NK-92 treated with Interleukin-12 subunit alpha and Interleukin-12 subunit beta, amount 100 ng/mL, for 24 hours (cell line): ENCODE measurements around the gene EGFL7.

Experiments
- DNase-seq: peaks from one replicate; lab custom pipeline; 2025; lab: John Stamatoyannopoulos, UW

The EGFL7 gene

DNA sequence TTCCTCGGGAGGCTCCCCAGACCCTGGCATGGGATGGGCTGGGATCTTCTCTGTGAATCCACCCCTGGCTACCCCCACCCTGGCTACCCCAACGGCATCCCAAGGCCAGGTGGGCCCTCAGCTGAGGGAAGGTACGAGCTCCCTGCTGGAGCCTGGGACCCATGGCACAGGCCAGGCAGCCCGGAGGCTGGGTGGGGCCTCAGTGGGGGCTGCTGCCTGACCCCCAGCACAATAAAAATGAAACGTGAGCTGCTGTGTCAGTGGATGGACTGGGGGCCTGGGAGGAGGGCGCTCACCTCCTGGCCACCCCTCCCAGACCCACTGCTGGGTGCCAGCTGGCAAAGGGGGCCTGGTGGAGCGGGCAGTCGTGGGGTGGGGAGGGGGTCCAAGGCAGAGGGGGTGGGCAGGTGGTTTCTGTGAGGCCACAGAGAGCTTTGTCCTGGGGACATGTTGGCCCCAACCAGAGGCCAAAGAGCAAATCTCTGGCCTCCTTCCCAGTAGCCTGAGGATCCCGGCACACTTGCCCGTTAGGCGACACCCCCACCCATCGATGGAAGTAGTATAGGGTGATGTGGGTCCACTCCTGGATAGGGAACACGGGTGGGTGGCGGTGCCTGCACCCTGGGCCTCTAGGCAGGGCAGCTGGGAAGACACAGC, 9.8 kb downstream of the EGFL7 start:
- DNase-seq, result no peak

- DNase-seq, result no peak
Observed at GRCh38 chr9:136673088-136673974, 10.6 kb downstream of the EGFL7 start.

DNA sequence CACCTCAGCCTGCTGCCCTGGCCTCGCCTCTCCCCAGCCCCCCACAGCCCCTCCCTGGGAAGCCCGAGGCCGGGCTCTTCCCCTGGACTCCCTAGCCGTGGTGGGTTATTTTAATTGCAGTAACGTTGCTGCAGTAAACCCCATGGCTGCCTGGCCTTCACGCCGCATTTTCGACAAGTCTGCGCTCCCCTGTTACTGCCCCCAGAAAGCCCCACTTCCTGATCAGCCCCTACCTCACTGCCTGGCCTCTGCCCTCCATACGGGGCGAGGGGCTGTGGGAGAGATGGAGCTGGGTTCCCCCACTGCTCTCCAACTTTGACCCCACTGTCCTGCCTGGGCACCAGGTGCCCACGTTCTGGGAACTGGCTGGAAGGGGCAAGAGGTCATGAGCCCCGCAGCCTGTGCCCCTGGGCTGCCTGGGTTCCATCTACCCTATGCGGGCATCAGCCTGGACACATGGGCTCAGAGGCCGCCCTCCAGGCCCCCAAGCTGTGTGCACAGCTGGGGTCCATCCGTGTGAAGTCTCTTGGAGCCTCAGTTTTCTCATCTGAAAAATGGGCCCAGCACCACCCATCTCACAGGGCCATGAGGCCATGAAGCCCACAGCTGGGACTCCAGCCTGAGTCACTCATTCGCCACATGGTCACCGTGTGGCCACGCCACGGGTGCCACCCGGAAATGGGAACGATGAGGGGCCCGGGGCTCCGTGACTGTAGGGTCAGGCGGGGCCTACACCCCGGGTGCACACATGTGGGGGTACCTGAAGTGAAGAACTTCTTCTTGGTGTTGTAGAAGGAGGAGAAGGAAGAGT, 11.5 kb downstream of the EGFL7 start:
- DNase-seq, result no peak

- DNase-seq, result no peak
Observed at GRCh38 chr9:136674786-136675349, 12.2 kb downstream of the EGFL7 start.

DNA sequence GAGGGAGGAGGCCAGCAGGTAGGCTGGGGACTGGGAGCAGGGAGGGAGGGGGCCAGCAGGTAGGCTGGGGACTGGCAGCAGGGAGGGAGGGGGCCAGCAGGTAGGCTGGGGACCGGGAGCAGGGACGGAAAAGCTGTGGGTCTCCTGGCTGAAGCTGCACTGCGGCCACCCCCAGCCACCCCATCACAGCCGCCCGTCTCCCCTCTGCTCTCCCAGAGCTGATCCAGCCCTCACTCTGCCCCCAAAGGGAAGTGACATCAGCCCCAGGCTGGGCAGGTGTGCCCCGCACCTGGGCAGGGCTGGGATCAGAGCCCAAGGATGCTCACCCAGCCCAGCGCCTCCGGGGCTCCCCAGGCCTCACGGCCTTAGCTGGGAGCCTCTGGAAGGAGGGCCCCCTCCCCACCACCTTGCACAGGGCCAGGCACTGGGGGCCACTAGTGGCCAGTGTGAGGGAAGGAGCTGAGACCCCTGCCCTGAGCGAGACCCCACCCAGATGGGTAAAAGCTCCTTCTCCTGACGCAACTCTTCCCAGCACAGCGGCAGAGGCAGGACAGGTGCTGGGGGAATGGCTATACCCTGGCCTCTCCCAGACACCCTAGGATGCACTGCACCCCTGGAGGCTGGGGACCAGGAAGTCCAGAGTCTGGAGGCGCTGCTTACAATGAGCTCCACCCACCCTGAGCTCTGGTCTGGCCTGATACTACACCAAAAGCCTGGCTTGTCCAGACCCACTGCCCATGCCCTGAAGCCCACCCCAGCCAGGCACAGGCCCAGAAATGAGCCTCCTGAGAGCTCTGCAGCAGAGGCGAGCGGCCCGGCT, 13.0 kb downstream of the EGFL7 start:
- no peak for DNase-seq

GRCh38 chr9:136676297-136676794, 13.6 kb downstream of the EGFL7 start:
- DNase-seq, result no peak

DNA sequence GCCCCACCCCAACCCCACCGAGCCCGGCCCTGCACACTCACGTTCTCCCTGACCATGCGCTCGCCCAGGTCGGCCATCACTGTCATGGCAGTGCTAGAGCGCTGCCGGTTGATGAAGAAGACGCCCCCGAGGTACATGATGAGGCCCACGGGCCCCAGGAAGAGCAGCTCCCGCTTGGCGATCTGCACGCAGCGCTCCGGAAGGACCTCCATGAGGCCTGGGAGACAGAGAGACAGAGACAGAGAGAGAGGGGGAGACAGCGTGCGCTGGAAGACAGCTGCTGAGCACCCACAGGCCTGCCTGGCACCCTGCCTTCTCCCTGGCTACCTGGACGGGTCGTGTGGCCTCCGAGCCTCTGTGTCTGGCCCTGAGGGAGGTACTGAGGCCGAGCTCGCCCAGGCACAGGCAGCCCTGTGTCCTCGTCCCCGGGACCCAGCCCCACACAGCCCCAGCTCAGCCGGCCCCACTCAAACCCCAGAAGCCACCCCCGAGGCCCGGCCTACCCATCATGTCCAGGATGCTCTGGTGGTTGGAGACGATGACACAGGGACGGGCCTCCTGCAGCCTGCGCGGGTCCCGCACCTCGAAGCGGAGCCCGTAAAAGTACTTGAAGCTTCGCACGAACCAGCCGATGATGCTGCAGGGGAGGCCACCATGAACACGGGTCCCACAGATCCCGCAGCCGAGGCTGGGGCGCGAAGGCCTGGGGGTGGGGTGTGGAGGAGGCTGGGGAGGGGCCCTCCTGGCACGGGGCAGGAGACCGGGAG, 14.4 kb downstream of the EGFL7 start:
- DNase-seq, result no peak

GRCh38 chr9:136678034-136678433, 15.3 kb downstream of the EGFL7 start:
- DNase-seq, result no peak

DNA sequence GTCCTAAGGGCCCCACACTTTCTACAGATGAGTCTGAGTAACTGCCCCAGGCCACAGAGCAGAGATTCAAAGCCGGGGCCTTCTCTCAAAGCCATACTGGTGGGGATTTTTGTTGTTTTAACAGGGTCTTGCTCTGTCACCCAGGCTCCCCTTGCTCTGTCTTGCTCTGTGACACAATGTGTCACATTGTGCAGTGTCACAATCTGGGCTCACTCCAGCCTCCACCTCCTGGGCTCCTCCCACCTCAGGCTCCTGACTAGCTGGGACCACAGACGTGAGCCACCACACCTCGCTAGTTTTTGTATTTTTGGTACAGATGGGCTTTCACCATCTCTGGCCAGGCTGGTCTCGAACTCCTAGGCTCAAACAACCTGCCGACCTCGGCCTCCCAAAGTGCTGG, 15.9 kb downstream of the EGFL7 start:
- no peak for DNase-seq

DNA sequence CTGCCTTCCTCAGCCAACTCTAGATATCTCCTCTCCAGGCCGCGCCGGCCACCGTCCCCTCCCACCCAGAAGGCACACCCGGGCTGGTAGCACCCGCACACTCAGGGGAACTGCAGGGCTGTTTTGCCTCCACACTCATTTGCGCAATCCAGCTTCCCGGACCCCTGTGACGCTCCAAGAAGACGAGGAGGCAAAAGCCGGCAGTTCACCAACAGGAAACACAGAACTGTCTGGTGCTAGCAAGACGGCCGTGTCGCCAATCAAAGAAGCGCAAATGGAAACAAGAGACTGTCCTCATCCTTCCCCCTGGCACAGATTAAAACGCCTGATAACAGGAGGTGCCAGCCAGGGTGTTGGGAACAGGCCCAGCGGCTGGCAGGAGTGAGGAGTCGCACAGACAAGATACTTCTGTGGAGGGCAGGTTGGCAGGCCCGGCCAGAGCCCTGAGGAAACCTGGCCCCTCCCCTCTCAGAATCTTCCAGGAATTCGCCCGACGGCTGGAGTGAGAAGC, 16.8 kb downstream of the EGFL7 start:
- DNase-seq, result no peak

DNA sequence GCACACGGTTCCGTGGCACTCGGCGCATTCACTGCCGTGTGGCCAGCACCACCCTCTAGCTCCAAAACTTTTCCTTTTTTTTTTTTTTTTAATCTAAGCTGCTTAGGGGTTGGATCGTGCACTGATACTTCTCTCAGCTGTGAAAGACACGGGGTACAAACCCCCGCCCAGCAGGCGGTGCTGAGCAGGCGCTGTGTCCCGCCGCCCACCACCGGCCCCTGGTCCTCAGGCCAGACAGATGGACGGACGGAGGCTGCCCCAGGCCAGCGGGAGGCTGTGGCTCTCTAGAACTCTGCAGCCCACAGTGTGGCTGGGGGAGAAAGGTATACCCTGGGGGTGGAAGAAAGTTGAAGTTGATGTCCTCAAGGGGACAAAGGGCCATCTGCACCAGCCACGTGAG, 18.3 kb downstream of the EGFL7 start:
- no peak for DNase-seq

DNA sequence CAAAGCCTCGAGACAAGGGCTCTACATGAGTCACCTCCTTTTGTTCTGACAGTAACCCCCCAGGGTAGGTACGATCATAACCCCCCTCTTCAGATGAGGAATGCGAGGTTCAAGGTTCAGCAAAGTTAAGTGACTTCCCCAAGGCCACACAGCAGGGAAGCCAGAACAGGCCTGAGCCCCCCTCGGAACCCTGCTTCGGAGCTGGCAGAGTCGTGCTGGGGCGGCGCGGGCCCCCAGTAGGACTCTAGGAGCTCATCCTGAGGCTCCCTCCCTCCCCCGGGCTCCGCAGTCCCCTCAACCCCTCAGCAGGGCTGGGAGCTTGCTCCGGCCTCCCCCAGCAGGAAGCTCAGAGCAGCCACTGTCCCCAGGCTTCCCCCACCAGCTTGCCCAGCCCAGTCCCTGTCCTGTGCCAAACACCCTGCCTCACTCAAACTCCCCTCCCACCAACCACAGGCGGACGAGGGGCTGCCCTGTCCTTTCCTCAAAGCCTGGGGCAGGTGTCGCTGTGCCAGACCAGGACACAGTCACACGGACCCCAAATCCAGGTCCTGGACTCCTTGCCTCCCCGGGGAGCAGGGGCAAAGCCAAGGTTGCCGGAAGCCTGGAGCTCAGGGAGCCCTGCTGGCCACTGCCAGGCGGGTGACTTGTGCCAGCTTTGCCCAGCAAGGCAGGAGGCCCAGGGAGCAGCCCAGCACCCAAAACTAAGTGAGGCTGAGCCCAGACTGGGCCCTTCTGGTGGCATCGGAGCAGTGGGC, 19.4 kb downstream of the EGFL7 start:
- no peak for DNase-seq

DNA sequence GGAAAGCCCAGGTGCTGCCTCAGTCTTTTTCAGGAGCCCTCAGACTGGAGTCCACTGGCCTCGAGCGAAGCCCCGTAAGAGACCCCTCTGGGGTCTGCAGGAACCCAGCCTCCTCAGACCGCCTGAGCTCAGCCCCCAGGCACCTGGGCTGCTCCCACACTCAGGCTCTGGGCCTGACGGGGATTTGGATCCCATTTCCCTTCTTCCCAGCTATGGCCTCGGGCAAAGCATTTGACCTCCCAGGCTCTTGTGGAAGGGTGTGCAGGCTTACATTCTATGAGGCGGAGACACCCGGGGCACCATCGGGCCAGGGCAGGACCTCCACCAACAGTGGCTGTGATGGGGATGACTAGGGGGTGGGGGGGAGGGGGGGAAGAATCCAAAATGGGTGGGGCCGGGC, 20.0 kb downstream of the EGFL7 start:
- DNase-seq, result no peak

DNA sequence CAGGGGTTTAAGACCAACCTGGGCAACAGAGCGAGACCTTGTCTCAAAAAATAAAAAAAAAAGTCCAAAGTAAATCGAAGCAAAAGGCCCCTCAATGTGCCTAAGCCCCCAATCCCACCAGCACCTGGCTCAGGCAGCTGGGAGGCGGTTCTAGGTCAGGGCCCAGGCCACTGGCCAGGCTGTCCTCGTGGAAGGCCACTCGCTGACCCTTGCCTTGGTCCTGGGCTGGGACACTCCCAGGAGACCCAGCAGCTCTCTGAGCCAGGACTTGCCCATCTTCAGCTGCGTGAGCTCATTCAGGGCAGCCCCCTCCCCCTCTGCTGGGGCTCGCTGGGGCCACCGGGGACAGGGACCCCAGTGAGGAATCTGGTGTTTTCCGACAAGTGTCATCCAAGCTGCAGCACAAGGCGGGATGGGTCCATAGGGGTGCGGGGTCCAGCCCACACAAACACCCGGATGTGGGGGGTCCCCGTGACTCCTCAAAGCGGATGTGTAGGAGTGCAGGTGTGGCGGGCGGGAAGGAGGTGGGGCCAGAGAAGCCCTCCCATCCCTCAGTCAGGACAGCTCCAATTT, 20.5 kb downstream of the EGFL7 start:
- DNase-seq, result no peak

GRCh38 chr9:136683755-136684154, 21.0 kb downstream of the EGFL7 start:
- no peak for DNase-seq

- DNase-seq, result no peak
Observed at GRCh38 chr9:136684339-136684738, 21.6 kb downstream of the EGFL7 start.

- no peak for DNase-seq
Observed at GRCh38 chr9:136684799-136685198, 22.1 kb downstream of the EGFL7 start.

DNA sequence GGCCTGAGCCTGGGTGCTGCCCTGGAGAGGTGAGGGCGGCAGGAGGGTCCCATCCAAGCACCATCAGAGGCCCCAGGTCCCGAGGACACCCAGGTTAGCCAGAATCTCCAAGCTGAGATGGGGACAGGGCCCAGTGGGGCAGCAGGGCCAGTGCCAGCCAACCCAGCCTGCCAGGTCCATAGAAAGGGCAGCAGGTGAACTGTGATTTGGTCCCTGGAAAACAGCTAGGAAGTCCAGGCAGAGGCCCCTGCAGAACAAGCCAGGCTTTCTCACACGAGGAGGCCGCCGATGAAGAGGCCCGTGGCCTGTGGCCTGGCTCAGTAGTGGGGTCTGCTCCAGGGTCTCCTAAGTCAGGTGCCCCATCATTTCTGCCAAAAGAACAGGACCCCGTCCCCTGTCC, 22.5 kb downstream of the EGFL7 start:
- DNase-seq, result no peak
